GM21390 (cell line): ENCODE measurements around the gene PCDHA5.

ENCODE experiments used
- ATAC-seq: cut with Tn5 transposase; IDR thresholded peaks from one replicate; pipeline ENCODE4 v1.9.1; 2021; ENCODE audit not compliant: unreplicated experiment

The PCDHA5 gene

GRCh38 chr5:140857987-140858240, 36.5 kb downstream of the PCDHA5 start:
- ATAC-seq: no peak

- ATAC-seq: no peak
These were observed 41.3 kb downstream of the PCDHA5 start for GRCh38 chr5:140862441-140863295.

DNA sequence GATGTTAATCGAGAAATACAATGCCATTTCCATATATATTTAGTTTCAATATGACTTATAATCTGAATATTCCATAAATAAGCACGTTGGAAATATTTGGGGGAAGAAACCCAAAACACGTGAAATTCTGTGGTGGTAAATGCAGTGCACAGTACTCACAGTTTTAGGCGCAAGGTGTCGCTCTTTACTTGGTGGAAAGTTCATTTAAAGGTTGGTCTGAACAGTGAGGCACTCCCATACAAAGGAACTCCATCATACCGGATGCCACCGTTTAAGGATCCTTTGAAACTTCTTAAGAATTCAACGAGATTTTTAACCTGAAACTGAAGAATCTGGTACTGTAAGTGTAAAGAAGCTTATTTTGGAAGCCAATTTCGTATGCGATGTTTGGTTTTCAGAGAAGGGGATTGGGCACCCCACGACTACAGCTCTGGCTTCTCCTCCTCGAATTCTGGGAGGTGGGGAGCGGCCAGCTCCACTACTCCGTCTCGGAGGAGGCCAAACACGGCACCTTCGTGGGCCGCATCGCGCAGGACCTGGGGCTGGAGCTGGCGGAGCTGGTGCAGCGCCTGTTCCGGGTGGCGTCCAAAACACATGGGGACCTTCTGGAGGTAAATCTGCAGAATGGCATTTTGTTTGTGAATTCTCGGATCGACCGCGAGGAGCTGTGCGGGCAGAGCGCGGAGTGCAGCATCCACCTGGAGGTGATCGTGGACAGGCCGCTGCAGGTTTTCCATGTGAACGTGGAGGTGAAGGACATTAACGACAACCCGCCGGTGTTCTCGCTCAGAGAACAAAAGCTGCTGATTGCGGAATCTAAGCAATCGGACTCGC, 47.5 kb downstream of the PCDHA5 start, which contains the start of gene PCDHA11:
Gene PCDHA11 (plus strand): TSS at position 237 of the 834 bp plus-strand sequence. CDS start 147 bp downstream, at position 384.
- ATAC-seq: no peak

DNA sequence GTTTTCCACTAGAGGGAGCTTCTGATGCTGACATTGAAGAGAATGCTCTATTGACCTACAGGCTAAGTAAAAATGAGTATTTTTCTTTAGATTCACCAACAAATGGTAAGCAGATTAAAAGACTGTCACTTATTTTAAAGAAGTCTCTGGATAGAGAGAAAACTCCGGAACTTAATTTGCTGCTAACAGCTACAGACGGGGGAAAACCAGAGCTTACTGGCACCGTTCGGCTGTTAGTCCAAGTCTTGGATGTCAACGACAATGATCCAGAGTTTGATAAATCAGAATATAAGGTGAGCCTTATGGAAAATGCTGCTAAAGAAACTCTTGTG, 48.1 kb downstream of the PCDHA5 start:
- no peak for ATAC-seq

- ATAC-seq: no peak
These were observed 49.1 kb downstream of the PCDHA5 start for GRCh38 chr5:140870221-140871201.
